Measurements from ENCODE around the gene TMEM131. TPM values are rescaled to one million over a fixed set of nuclear protein-coding genes. Genes with fewer than 3 reads are reported as not detected.

Gene TMEM131
- total and polyA plus RNA-seq, 2 of the 8 experiments (the other 6 are each of a cell fraction or from before 2014, with no cell fraction given), result 9.7 to 22.9 TPM

DNA sequence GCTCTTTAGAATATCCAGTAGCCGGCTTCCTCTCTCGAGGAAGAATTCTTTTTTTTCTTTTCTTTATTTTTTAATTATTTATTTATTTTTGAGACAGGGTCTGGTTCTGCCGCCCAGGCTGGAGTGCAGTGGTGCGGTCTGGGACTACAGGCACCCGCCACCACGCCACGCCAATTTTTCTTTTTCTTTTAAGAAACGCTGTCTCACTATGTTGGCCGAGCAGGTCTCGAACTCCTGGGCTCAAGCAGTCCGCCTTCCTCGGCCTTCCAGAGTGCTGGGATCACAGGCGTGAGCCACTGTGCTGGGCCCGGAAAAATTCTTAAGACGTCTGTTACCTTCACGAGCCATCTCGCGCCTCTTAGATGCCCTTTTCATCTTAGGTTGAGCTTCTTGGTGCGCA, 931 bp upstream of the TMEM131 start:
- Histone ChIP-seq H3K18ac (ENCODE audit: extremely low read depth, low read length) (no peak overlapping the region), H3K27me3 (replicated peaks in 1 of 4; ENCODE audit: control insufficient read depth in 3 of 4, extremely low read depth in 1 of 4, insufficient read depth in 3 of 4, low read length in 3 of 4) (no peaks in the 10 kb centered on the region), H2AK5ac (ENCODE audit: low read depth, low read length) (no peak overlapping the region), H2BK20ac (ENCODE audit: low read length) (no peak overlapping the region), H3K27ac (ENCODE audit: low read depth, low read length) (no peak overlapping the region), H2BK5ac (ENCODE audit: low read depth, low read length) (no peak overlapping the region), H2BK15ac (ENCODE audit: low read length) (no peak overlapping the region), H3K79me2 (ENCODE audit: control insufficient read depth in 1 of 2, insufficient read depth in 2 of 2, low read length in 2 of 2) (peaks cover 5 to 34% of the 10 kb centered on the region in 2 experiments; a peak in 3 of 4 replicates), H3K9me3 (ENCODE audit: insufficient read depth in 2 of 2, low read depth in 1 of 2, low read length in 1 of 2) (no peaks in the 10 kb centered on the region), H3K56ac (replicated peaks; ENCODE audit: insufficient read length, low read depth, low read length) (no peak overlapping the region), H3K4ac (replicated peaks; ENCODE audit: insufficient read length, low read depth, low read length) (no peak overlapping the region), H3K79me1 (ENCODE audit: low read depth, low read length) (no peaks in the 10 kb centered on the region; the same call in 1 of the 2 replicates), H3K4me2 (ENCODE audit: insufficient read depth in 1 of 2, low read depth in 2 of 2, low read length in 2 of 2) (peak overlapping the region; percentile 67 to 81), H4K8ac (ENCODE audit: extremely low read depth, insufficient read depth, low read length) (no peak overlapping the region; the same call in none of the 2 replicates), H2BK12ac (ENCODE audit: low read depth, low read length) (no peak overlapping the region), H4K5ac (ENCODE audit: insufficient read length, low read depth, low read length) (no peak overlapping the region), H3K36me3 (ENCODE audit: control insufficient read depth in 2 of 4, insufficient read depth in 4 of 4, low read length in 3 of 4) (no peaks in the 10 kb centered on the region), H3K4me1 (replicated peaks in 1 of 4; ENCODE audit: control insufficient read depth in 3 of 4, insufficient read depth in 4 of 4, low read length in 3 of 4) (peaks cover 0 to 10% (median 2%) of the 10 kb centered on the region in 4 experiments; a peak in 3 of 7 replicates), H3K14ac (ENCODE audit: insufficient read length) (no peak overlapping the region), H2BK120ac (replicated peaks; ENCODE audit: low read depth, low read length) (no peak overlapping the region), H4K91ac (replicated peaks; ENCODE audit: insufficient read length, low read length) (no peak overlapping the region), H3K9ac (replicated peaks in 1 of 4; ENCODE audit: extremely low read depth in 1 of 4, low read depth in 3 of 4, low read length in 3 of 4) (no peak overlapping the region), H3K4me3 (ENCODE audit: extremely low read depth in 1 of 4, insufficient read depth in 2 of 4, low read depth in 3 of 4, low read length in 4 of 4) (peak overlapping the region; percentile 69 to 88 (median 79); a peak in 6 of 8 replicates), H3K23me2 (ENCODE audit: low read depth, low read length) (peaks cover 3% of the 10 kb centered on the region; the same call in 1 of the 2 replicates), H4K20me1 (replicated peaks in 1 of 2; ENCODE audit: control insufficient read depth in 1 of 2, insufficient read depth in 2 of 2, low read length in 2 of 2) (peaks cover 3 to 6% of the 10 kb centered on the region in 2 experiments), H3K23ac (ENCODE audit: insufficient read length) (no peak overlapping the region), H2AFZ (ENCODE audit: low read length) (peak overlapping the region; percentile 91; the same call in 1 of the 2 replicates)
- FAIRE-seq, result no peak
- WGBS, 2 experiments (ENCODE audit: extremely low coverage in 1 of 2, insufficient coverage in 1 of 2, insufficient read length in 1 of 2, insufficient replicate concordance in 2 of 2, low coverage in 1 of 2, low lambda C conversion rate in 2 of 2, missing lambda C conversion rate in 1 of 2), result 81% methylated on average over 19 of the region's 19 CpGs; no CpG with 5 or more reads in 1 of the 2 experiments
- DNase-seq (ENCODE audit: low read depth in 1 of 2, low spot score in 2 of 2), result no peak
- POLR2A ChIA-PET (ENCODE audit: partially characterized antibody), result interaction anchor here (0.6 to 1.4 kb wide), 2 partner anchors 8 to 90 kb away, joined by 3 to 4 read pairs; partner anchors contain the start of gene VWA3B
- CTCF ChIA-PET (ENCODE audit: partially characterized antibody), result interaction anchor here (1.5 kb wide), 1 partner anchor 190 kb away, joined by 6 read pairs; no protein-coding TSS in a partner anchor
- TF ChIP-seq TAF1 (IDR thresholded peaks at IDR 0.05; ENCODE audit: low read depth, low read length), result no peak
- TF ChIP-seq CHD2 (IDR thresholded peaks at IDR 0.05; ENCODE audit: low read length), result no peak
- TF ChIP-seq SP4 (IDR thresholded peaks at IDR 0.05; ENCODE audit: low read length), result no peak
- TF ChIP-seq GABPA (IDR thresholded peaks at IDR 0.05; ENCODE audit: borderline replicate concordance, insufficient read depth, low read length), result no peak
- TF ChIP-seq BACH1 (IDR thresholded peaks at IDR 0.05; ENCODE audit: low read length), result no peak
- TF ChIP-seq, protein P1, sequence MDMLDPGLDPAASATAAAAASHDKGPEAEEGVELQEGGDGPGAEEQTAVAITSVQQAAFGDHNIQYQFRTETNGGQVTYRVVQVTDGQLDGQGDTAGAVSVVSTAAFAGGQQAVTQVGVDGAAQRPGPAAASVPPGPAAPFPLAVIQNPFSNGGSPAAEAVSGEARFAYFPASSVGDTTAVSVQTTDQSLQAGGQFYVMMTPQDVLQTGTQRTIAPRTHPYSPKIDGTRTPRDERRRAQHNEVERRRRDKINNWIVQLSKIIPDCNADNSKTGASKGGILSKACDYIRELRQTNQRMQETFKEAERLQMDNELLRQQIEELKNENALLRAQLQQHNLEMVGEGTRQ (IDR thresholded peaks at IDR 0.05; ENCODE audit: low read length), result no peak
- TF ChIP-seq RNF2 (IDR thresholded peaks at IDR 0.05; ENCODE audit: borderline replicate concordance, low read depth, low read length, missing control alignments, poor library complexity, severe bottlenecking), result no peak
- TF ChIP-seq RFX5 (IDR thresholded peaks at IDR 0.05; ENCODE audit: borderline replicate concordance, low read depth, low read length), result no peak

Measured in H1 (cell line).